GM23248 (cell line): ENCODE results near the gene LRRC3.

Source experiments
- EZH2 ChIP-seq: fragments of 200-600 bp; sonication (generic); IDR thresholded peaks from 2 replicates; pipeline ENCODE4 v1.6.1; 2018; ENCODE audit warnings: antibody characterized with exemption, mild to moderate bottlenecking; ENCODE audit not compliant: insufficient read depth, poor library complexity, severe bottlenecking
- EZH2phosphoT487 ChIP-seq: fragments of 200-600 bp; sonication (generic); IDR thresholded peaks from 2 replicates; pipeline ENCODE4 v1.6.1; 2018; ENCODE audit warnings: antibody characterized with exemption, moderate library complexity, mild to moderate bottlenecking, low read depth; ENCODE audit not compliant: insufficient read depth

GRCh38 chr21:44455524-44456213, 359 bp downstream of the LRRC3 start:
- TF ChIP-seq EZH2, result no peak
- no peak for TF ChIP-seq EZH2phosphoT487
